ENCODE data around the gene GMPR2. TPM values are rescaled to one million over a fixed set of nuclear protein-coding genes. Genes with fewer than 3 reads are reported as not detected.

The GMPR2 gene
- 100 to 1,000 TPM in 3 of 4 donors, 10 to 100 TPM in 1; 65.6 to 124 (median 117) TPM for polyA plus RNA-seq (ENCODE audit: insufficient read length in 4 of 4)

DNA sequence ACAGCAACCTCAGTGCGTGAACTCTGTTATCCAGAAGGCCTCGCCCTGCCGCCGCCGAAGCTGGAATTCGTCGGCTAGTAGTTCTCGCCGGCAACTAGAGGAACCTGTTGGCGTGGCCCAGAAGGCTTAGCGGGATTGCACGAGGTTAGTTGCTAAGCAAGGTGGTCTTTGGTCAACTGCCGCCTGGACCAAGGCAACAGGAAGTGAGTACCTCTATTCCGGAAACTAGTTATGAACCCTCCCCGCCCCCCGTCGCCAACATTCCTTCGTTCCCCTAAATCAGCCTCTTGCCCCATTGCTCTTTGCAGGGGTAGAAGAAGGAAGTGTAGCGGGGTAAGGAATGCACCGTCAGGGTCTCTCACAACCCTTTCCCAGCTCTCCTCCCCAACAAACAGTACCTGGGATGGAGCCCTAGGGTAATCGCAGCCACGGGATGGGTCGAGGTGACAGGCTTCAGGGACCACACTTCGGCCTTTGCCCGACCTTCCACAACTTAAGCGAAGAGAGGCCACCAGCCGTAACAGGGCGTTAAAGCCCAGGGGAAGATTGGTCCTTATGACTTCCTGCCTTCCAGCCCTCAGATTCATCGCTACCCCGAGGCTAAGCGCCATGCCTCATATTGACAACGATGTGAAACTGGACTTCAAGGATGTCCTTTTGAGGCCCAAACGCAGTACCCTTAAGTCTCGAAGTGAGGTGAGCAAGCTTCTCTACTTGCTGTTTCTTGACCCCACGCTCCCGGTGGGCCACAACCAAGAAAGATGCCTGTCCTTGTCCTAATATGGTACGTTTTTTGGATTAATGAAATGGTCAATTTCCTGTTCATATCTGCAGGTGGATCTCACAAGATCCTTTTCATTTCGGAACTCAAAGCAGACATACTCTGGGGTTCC is at the start of gene GMPR2:
Gene GMPR2 (plus strand): TSS at position 285 of the 893 bp plus-strand sequence. CDS start 325 bp downstream, at position 610.
- no peak for DNase-seq (ENCODE audit: low read depth in 4 of 4, low spot score in 3 of 4)

DNA sequence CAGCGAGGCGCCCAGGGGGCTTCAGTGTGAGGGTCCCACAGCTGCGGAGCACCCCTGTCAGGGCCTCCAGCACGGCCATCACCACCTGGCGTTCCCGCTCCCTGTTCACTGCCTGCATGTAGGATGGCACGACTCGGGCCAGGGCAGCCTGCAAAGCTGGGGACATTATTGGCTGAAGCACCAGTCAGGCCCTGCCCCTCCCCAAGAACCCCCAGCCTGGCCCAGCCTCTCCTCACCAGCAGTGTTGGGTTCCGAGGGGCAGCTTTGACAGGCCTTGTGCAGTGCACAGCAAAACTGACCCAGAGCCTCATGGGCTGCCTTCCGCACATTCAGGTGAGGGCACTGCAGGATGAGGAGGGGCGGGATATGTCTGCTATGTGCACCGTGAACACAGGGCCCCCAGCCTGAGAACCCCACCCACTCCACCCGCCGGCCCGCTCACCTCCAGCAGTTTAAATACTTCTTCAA is 49.7 kb upstream of the GMPR2 start:
- DNase-seq (ENCODE audit: low read depth in 4 of 4, low spot score in 3 of 4): no peak

DNA sequence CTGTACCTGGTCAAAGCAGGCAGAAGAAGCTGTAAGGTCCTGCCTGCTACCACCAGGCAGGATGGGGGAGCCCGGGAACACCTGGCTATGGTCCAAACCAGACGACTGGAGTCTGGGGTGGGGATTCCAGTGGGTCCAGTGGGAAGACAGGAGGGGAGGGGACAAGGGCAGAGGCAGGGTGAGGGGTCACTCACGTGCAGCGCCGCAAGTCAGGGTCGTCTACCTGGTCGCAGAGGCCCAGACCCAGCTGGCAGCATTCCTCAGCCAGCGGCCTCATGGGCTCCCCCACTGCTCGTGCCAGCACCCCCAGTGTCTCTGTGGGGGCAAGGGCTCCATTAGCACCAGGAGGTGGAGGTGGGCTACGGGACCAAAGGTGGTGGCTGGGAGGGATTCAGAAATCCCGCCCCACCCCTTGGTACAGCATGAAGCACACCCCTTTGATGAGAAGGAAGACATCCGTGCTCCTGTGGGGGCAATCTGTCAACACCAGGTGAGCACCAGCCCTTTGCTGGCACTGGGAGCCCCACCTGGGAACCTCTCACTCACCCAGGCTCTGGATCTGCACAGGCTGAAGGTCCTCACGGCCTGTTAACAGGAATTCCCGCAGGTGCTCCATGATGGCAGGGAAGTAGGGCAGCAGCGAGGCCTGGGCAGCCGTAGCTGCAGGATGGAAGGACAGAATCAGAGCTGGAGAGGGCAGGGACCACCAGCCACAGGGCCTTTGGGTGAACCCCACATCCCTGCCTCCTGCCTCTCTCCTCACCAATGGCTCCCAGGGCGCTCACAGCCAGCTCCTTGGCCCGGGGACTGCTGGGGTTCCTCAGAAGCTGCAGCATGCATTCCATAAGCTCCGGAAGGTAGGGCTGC is 48.4 kb upstream of the GMPR2 start:
- DNase-seq (ENCODE audit: low read depth in 4 of 4, low spot score in 3 of 4): no peak

DNA sequence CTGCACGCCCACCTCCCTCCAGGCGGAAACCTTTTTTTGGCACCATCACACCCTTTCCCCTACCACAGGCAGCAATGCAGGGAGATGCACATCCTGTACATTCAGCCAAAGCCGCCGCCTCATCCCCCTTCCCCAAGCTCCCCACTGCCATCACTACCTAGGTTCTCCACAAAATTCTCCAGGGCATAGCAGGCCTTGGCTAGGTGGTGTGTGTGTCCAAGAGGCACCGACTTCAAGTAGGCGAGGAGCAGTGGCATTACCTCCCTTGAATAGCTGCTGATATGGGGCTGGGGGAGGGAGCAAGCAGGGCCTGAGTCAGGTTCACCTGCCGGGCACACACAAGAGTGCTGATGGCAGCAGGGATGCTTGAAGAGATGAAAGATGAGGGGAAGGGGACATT is 47.7 kb upstream of the GMPR2 start:
- DNase-seq (ENCODE audit: low read depth in 4 of 4, low spot score in 3 of 4): no peak

DNA sequence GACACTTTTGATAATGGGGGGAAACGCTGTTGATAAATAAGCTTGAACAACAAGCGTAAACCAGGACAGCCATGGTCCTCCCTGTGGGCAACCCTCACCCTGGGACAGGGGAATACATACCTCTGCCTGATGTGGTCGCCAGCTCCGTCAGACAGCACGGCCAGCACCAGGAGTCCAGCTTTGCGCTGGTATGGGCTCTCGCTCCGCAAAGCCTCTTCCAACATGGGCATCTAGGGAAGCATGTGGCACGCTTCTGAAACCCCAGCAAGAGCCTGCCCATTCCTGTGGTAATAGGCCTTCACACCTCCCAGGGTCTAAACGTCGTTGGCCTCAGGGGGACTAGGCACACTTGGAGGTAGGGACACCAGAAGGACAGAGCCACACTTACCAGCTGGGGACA is 47.0 kb upstream of the GMPR2 start:
- DNase-seq (ENCODE audit: low read depth in 4 of 4, low spot score in 3 of 4): no peak

DNA sequence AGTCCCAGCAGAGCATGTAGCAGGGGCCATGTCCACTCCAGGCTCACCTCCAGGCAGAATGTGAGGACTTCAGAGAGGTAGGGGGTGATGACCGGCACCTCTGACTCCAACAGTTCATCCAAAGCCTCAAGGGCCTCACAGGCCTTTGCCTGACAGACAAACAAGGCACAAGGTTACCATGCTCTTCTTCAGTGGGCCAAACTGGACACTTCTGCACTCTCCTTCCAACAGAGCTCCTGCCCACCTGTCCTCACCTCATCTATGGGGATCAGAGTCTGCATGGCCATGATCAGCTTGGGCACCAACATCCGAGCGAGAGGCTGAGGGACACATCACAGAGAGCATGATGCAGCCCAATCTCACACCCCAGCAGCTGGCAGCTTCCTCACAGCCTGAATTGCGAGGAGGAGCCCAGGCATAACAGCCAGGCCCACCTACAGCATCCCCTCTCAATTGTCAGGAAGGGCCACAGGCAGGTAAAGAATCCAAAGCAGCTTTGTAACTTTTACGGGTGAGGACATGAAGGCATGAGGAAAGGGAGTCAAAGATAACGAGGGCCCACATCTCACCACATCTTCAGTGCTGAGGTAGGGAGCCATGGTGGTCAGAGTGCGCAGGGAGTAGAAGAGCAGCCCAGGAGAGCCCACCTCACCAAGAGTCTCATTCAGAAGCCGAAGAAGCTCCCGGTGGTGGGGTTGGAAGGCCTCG is 45.7 kb upstream of the GMPR2 start:
- no peak for DNase-seq (ENCODE audit: low read depth in 4 of 4, low spot score in 3 of 4)

DNA sequence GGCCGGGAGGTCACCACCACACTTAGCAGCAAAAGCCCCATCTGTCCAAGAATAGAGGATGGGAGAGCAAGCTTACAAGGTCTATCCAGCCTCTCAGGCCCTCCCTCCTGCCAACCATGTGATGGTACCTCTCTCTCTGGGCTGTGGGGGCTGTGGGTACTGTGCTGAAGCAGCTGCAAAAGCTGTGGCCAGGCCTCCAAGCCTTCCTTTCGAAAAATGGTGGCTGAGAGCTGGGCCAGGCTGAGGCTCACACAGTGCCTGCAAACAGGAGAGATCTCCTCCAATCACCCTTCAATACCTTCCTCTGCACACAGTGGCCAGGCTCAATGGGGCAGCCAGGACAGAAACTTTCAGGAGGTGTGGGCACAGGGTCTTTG is 45.2 kb upstream of the GMPR2 start:
- DNase-seq (ENCODE audit: low read depth in 4 of 4, low spot score in 3 of 4): no peak

DNA sequence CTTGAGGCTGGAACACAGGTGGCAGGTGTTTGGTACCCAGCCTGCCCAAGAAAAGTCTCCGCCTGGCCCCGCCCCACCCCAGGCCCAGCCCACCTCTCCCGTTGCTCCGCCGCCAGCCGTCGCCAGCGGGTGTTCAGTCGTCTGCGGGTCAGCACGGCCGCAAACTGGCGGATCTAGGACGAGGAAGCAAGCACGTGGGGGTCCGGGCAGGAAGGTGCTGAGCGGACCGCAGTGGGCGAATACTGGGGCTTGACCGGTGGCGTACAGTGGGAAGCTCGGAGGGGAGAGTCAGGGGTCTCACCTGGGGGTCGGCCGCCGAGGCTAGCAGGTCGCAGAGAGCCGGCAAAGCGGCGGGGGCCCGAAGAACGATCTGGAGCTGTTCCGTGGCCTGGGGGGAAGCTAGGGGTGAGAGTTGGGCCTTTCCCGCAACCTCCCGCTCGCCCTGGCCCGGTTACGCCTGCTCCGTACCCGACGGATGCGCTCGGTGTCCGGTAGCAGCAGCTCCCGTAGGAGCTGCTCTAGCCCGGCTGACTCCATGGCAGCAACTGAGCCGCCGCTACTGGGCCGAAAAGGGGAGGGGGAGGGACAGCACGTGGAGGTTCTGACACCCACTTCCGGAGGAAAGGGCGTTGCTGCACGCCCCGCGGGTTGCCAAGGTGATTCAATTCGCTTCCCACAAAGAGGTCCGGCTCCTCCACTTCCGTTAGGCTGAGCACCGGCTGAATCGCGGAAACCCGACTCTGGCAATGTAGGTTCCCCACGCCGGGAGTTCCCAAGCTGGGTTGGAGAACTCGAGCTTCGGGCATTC is 44.3 kb upstream of the GMPR2 start, which contains the start of gene IPO4:
Gene IPO4 (minus strand): TSS at position 566 of the 808 bp plus-strand sequence. CDS start 29 bp downstream, at position 537.
- DNase-seq (ENCODE audit: low read depth in 4 of 4, low spot score in 3 of 4): peak; percentile 87 to 95 (median 92)

DNA sequence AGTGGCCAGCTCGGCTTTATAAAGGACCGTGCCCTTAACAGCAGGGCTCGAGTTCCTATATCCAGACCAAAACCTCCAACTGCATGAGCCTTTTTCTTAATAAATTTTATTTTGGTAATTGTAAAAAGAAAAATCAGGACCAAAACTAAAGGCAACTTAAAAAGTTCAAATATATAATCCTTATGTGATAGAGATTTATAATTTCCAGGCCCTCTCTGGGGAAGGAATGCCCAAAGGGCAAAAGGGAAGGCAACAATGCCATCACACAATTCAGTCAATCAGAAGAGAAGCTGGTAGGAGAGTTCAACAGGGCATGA is 43.7 kb upstream of the GMPR2 start:
- DNase-seq (ENCODE audit: low read depth in 4 of 4, low spot score in 3 of 4): no peak

DNA sequence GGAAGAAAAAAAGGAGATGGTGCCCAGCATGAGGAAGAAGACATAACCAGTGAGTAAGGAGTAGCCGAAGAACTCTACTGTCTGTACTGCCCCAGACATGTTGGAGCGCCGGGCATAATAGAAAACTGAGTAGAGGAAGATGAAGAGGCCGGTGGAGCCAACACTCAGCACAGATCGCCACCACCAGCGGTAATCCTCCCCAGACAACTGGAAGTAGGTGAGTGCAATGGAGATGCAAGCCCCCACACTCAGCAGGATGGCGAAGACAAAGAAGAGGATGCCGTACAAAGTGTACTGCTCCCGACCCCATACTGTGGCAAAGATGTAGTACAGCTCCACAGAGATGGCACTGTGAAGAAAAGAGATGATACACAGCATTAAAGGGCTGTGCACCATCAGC is 43.3 kb upstream of the GMPR2 start:
- no peak for DNase-seq (ENCODE audit: low read depth in 4 of 4, low spot score in 3 of 4)

DNA sequence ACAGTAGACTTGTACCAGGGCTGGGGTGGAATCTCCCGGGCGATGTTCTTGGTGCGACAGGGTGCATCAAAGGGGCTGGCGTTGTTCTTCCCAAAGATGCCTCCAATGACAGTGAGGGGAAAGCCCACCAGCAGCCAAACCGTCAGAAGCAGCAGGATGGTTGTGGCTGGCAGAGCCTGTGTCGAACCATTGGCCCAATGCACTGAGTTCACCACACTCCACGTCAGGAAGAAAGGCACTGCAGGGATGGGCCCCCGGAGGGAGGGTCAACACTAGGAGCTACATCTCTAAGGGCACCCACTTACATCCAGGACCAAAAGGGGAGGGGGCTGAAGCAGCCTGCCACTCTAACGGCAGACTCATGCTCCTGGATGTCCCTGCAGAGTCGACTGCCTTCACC is 42.3 kb upstream of the GMPR2 start:
- DNase-seq (ENCODE audit: low read depth in 4 of 4, low spot score in 3 of 4): no peak

DNA sequence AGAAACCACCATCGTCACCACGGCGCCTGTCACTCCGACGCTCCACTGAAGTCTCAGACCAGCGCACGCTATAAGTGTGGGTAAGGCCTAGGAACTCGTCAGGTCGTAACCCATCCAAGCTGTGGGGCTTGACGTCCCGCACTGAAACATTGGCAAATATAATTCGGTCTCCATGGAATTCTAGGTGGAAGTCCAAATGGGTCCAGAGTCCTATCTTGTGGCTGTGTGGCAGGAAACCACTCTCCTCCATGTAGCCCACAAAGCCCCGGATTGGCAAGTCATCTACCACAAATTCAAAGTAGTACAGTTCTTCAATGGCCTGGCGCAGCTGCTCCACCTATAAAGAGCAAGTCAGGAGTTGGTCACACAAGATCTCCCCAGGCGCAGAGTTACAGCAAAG is 39.8 kb upstream of the GMPR2 start:
- DNase-seq (ENCODE audit: low read depth in 4 of 4, low spot score in 3 of 4): no peak

DNA sequence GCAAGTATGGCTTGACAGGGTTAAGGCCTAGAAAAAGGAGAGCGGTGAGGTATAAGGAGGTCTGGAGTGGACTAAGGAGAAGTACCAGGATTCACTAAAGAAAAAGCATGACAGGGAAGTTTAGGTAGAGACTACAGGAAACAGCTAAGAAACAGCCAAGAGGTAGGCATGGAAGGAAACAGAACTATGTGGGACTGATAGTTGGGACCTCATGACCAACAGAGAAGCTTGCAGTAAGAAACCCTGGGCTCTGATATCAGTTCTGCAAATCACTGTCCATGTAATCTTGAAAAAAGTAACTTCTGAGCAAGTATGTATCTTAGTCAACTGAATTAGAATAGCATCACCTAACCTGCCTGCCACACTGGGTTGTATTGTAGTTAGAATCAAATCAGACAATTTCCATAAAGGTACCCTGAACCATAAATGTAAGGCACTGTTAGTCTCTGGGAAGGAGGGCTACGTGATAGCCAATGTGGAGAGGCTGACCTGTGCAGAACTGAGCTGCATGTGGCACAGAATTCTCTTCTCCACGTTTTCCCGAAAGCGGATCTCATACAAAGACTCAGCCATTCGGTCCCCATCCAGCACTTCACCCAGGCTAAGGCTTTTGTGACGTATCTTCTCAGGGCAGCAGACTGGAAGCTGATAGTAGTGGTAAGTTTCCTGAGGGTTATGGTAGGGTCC is 38.4 kb upstream of the GMPR2 start:
- DNase-seq (ENCODE audit: low read depth in 4 of 4, low spot score in 3 of 4): no peak

DNA sequence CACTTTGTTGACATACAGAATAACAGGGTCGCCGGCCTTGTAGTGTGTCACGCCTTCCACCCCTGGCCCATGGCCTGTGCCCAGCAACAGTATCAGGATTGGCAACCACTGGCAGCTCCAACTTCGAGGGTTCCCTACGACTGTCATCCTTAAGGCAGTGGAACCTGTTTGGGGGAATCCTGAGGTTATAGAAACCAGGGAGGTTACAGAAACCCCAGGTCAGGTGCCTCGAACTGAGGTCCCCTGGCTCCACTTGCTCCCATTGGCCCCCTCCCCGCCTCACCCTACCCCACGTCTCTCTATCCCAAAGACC is 37.9 kb upstream of the GMPR2 start:
- no peak for DNase-seq (ENCODE audit: low read depth in 4 of 4, low spot score in 3 of 4)

DNA sequence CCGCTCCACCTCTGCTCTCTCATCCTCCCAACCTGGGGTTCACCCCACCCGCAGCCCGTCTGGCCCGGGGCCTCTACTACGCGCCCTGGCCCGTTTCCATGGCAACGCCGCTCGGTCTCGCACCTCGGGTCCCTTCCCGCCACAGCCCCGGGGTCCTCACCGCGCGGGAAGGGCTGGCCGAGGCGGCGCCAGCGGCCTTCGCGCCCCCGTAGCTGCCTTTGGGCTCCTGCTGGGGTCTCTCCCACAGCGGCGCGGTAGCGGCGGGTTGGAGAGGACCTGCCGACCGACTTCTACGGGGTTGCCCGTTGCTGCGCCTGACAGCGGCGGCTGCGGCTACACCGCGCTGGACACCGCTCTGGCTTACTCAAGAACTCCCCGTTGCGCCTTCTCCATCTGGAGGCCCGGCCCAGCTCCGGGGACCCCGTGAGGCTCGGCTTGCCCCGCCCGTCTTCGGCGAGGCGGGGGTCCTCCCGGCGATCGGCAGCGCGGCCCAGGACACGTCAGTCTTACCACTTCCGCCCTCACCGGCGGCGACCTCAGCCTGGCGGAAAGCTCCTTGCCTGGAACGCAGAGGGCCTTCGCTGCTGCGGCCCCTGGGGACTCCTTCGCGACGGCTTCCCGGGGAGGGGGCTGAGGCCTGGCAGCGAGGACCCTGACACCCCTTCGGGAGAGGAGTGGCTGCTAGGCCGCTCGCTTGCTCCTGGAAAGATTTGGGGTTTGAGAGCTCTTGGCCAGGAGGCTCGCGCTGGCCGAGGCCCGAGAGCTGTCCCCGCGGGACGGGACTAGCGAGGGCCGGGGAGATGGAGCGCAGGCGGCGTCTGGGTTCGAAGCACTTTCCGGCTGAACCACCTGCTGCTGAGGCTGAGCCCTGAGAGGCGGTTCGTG is 37.3 kb upstream of the GMPR2 start, which contains the start of gene TM9SF1:
Gene TM9SF1 (minus strand): TSS at position 256 of the 885 bp plus-strand sequence. CDS start 422 bp downstream, outside the sequence.
- DNase-seq (ENCODE audit: low read depth in 4 of 4, low spot score in 3 of 4): peak in 3 of 4 donors; percentile 71 to 84 (median 77)

DNA sequence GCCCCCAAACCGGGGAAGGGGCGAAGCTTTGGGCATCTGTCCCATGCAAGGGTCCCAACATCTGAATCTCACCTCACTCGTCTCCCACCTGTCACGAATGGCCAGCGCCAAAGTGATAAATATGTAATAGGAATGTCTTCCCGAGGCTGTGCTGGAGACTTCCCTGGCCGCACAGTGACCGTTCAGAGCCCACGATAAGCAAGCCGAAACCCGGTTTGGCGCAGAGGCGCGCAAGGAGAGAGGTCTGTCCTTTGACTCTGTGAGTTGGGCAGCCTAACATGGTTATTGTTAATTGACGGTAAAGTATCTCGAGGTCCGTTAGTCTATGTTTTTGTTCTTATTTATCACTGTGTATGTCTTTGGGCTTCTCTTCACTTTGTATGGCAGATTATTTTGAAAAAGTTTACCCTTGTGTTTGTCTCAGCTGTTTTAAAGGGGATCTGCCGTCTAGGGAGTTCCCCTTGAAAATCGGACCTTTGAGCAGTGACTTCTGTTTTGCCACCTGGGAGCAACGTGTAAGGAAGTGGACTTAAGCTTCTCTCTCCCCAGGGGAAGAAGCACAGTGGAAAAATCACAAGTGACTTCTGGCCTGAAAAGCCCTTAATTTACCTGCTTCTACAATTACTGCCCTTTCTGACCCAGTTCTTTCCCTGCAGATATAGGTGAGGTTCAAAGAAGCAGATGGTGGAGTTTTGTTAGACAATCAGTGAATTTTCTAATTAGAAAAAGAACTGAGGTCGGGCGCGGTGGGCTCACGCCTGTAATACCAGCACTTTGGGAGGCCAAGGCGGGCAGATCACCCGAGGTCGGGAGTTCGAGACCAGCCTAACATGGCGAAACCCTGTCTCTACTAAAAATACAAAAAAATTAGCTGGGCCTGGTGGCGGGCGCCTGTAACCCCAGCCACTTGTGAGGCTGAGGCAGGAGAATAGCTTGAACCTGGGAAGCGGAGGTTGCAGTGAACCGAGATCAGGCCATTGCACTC is 36.4 kb upstream of the GMPR2 start:
- DNase-seq (ENCODE audit: low read depth in 4 of 4, low spot score in 3 of 4): no peak

DNA sequence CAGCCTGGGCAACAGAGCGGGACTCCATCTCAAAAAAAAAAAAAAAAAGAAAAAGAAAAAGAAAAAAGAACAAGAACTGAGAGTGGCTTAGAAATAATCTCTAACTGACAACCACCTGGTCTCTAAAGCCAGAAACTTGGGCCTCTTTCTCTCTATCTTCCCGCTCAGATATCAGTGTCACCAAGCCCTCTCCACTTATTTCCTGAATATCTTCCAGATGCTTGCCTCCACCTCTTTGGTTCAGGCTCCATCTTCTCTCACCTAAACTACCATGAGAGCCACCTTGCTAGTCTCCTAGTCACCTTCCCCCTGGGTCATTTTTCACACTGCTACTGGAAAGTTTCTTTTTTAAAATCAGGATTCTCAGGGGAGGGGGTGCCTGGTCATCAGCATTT is 35.7 kb upstream of the GMPR2 start:
- no peak for DNase-seq (ENCODE audit: low read depth in 4 of 4, low spot score in 3 of 4)

All from left renal pelvis (tissue), 4 donors.